ENCODE measurements around the gene CTR9. TPM values are rescaled to one million over a fixed set of nuclear protein-coding genes. Genes with fewer than 3 reads are reported as not detected.

Gene CTR9
- total RNA-seq, 1 experiment from 2014 or later, result 20.0 TPM

DNA sequence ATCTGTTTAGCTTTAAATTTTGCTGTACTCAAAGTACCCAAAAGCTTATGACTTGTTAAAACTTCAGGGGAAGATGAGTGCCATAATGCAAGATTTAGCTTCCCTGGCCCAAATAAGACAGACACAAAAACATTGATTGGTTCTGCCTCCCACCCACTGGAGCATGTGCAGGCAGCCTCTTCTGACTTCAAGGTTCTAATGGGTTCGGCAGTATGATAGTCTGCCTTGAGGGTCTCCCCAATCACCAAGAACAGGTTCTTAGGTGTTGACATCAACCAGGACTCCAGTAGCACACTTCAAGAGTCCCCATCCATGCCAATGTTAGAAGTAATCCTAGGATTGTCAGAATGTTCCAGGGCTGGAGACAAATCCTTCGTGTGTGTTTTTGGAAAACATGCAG lies 45.1 kb downstream of the CTR9 start:
- no peaks in the 10 kb centered on the region for H3K27me3 ChIP-seq (ENCODE audit: low read length)
- peaks cover 16% of the 10 kb centered on the region for H3K4me1 ChIP-seq (ENCODE audit: insufficient read depth, low read length)
- no peak for TF ChIP-seq EZH2phosphoT487 (IDR thresholded peaks at IDR 0.05; ENCODE audit: borderline replicate concordance, low read length)
- TF ChIP-seq, protein P1, sequence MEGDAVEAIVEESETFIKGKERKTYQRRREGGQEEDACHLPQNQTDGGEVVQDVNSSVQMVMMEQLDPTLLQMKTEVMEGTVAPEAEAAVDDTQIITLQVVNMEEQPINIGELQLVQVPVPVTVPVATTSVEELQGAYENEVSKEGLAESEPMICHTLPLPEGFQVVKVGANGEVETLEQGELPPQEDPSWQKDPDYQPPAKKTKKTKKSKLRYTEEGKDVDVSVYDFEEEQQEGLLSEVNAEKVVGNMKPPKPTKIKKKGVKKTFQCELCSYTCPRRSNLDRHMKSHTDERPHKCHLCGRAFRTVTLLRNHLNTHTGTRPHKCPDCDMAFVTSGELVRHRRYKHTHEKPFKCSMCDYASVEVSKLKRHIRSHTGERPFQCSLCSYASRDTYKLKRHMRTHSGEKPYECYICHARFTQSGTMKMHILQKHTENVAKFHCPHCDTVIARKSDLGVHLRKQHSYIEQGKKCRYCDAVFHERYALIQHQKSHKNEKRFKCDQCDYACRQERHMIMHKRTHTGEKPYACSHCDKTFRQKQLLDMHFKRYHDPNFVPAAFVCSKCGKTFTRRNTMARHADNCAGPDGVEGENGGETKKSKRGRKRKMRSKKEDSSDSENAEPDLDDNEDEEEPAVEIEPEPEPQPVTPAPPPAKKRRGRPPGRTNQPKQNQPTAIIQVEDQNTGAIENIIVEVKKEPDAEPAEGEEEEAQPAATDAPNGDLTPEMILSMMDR (conservative IDR thresholded peaks at IDR 0.05; ENCODE audit: low read depth, low read length), result no peak
- TF ChIP-seq EZH2 (IDR thresholded peaks at IDR 0.05; ENCODE audit: low read length, unreplicated experiment), result no peak
- H3K79me2 ChIP-seq (ENCODE audit: low read length), result peaks cover 10% of the 10 kb centered on the region; the same call in 1 of the 2 replicates
- no peaks in the 10 kb centered on the region for H3K9me2 ChIP-seq (replicated peaks; ENCODE audit: low read length)
- H3K27ac ChIP-seq (ENCODE audit: low read length), result no peak overlapping the region
- POLR2A ChIA-PET (ENCODE audit: unreplicated experiment), result interaction anchor here (0.6 kb wide), 1 partner anchor 13 kb away, joined by 4 read pairs; the partner anchor contains the start of gene EIF4G2
- H2AFZ ChIP-seq (ENCODE audit: low read length), result no peak overlapping the region
- ATAC-seq, result no peak
- no peak overlapping the region for H3K4me3 ChIP-seq (ENCODE audit: low read length)
- DNase-seq, result no peak
- H3K9me3 ChIP-seq (ENCODE audit: low read length), result no peaks in the 10 kb centered on the region
- CTCF ChIA-PET, result no interaction called here
- H3K4me2 ChIP-seq (ENCODE audit: low read length), result no peak overlapping the region
- intact Hi-C loops (cut with micrococcal nuclease), result no loop called here
- peaks cover 52% of the 10 kb centered on the region for H3K36me3 ChIP-seq (ENCODE audit: low read depth, low read length)
- peaks cover 41% of the 10 kb centered on the region for H3F3A ChIP-seq (ENCODE audit: low read length, unreplicated experiment)
- H4K20me1 ChIP-seq (ENCODE audit: low read length), result peaks cover 18% of the 10 kb centered on the region; the same call in 1 of the 2 replicates
- BruUV-seq (replicated peaks), result no TSS peak
- H3K9ac ChIP-seq (ENCODE audit: low read length), result no peak overlapping the region

DNA sequence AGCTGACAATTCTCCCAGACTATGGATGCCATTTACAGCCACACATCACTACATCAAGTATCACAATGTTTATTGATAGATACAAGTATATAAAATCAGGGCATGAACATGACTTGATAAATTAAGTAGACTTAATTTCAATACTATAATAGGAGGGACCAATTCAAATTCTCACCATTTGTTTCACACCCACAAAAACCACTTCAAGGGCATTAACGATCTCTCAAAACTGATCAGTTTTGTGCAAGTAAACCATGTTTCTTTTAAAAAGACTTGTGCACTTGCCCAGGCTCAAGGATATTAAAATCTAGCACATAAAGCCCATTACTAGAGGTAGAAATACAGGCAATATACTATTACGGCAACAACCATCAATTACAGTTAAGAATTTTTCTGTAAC lies 46.0 kb downstream of the CTR9 start:
- H3K36me3 ChIP-seq (ENCODE audit: low read depth, low read length), result peaks cover 60% of the 10 kb centered on the region
- H3K4me1 ChIP-seq (ENCODE audit: insufficient read depth, low read length), result peaks cover 16% of the 10 kb centered on the region
- DNase-seq (no peak), ATAC-seq (no peak)
- H3K4me3 ChIP-seq (ENCODE audit: low read length), result no peak overlapping the region
- intact Hi-C loops (cut with micrococcal nuclease), result no loop called here
- no peak overlapping the region for H2AFZ ChIP-seq (ENCODE audit: low read length)
- CTCF ChIA-PET, result no interaction called here
- H3K79me2 ChIP-seq (ENCODE audit: low read length), result peaks cover 18% of the 10 kb centered on the region
- no peak overlapping the region for H3K9ac ChIP-seq (ENCODE audit: low read length)
- no peaks in the 10 kb centered on the region for H3K27me3 ChIP-seq (ENCODE audit: low read length)
- peaks cover 26% of the 10 kb centered on the region; the same call in 1 of the 2 replicates for H4K20me1 ChIP-seq (ENCODE audit: low read length)
- H3K9me2 ChIP-seq (replicated peaks; ENCODE audit: low read length), result no peaks in the 10 kb centered on the region
- H3K9me3 ChIP-seq (ENCODE audit: low read length), result no peaks in the 10 kb centered on the region
- TF ChIP-seq, protein P1 (conservative IDR thresholded peaks at IDR 0.05; ENCODE audit: low read depth, low read length), result no peak
- BruUV-seq (replicated peaks), result TSS peak; percentile 18
- peaks cover 41% of the 10 kb centered on the region for H3F3A ChIP-seq (ENCODE audit: low read length, unreplicated experiment)
- no peak overlapping the region for H3K27ac ChIP-seq (ENCODE audit: low read length)
- POLR2A ChIA-PET (ENCODE audit: unreplicated experiment), result no interaction called here
- H3K4me2 ChIP-seq (ENCODE audit: low read length), result no peak overlapping the region

DNA sequence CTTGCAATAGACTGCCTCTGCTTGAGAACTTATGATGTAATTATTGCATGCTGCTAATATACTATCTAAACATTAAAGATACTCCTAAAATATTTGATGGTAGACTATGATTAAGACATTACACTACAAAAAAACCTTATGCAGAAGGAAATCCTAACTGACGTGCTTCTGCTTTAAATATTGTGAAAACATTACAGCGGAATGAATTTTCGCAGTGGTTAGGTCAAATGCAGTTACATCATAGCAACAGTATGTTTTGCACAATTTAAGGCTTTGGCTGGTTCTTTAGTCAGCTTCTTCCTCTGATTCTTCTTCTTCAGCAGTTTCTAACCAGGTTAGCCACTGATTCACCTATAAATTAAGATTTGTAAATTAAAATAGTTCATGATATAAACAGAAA lies 46.5 kb downstream of the CTR9 start:
- H3K9ac ChIP-seq (ENCODE audit: low read length), result no peak overlapping the region
- no peaks in the 10 kb centered on the region for H3K9me3 ChIP-seq (ENCODE audit: low read length)
- no peak overlapping the region for H3K27ac ChIP-seq (ENCODE audit: low read length)
- ATAC-seq, result no peak
- no peak for DNase-seq
- intact Hi-C loops (cut with micrococcal nuclease), result no loop called here
- BruUV-seq (replicated peaks), result no TSS peak
- peaks cover 65% of the 10 kb centered on the region for H3K36me3 ChIP-seq (ENCODE audit: low read depth, low read length)
- TF ChIP-seq, protein P1 (conservative IDR thresholded peaks at IDR 0.05; ENCODE audit: low read depth, low read length), result no peak
- TF ChIP-seq EZH2 (IDR thresholded peaks at IDR 0.05; ENCODE audit: low read length, unreplicated experiment) (no peak), EZH2phosphoT487 (IDR thresholded peaks at IDR 0.05; ENCODE audit: borderline replicate concordance, low read length) (no peak)
- H3K79me2 ChIP-seq (ENCODE audit: low read length), result peaks cover 23% of the 10 kb centered on the region
- no peaks in the 10 kb centered on the region for H3K9me2 ChIP-seq (replicated peaks; ENCODE audit: low read length)
- ChIA-PET CTCF (no interaction called here), POLR2A (ENCODE audit: unreplicated experiment) (no interaction called here)
- H4K20me1 ChIP-seq (ENCODE audit: low read length), result peaks cover 29% of the 10 kb centered on the region; the same call in 1 of the 2 replicates
- no peaks in the 10 kb centered on the region for H3K27me3 ChIP-seq (ENCODE audit: low read length)
- H3K4me2 ChIP-seq (ENCODE audit: low read length), result no peak overlapping the region
- no peak overlapping the region for H3K4me3 ChIP-seq (ENCODE audit: low read length)
- peaks cover 16% of the 10 kb centered on the region for H3K4me1 ChIP-seq (ENCODE audit: insufficient read depth, low read length)
- H2AFZ ChIP-seq (ENCODE audit: low read length), result no peak overlapping the region
- peaks cover 41% of the 10 kb centered on the region for H3F3A ChIP-seq (ENCODE audit: low read length, unreplicated experiment)

Data from PC-3 (cell line).